Omental fat pad (tissue), 4 donors: ENCODE data around the gene TXNDC16. TPM values are rescaled to one million over a fixed set of nuclear protein-coding genes. Genes with fewer than 3 reads are reported as not detected.
"Not testable (repeated sequence)": the region's sequence is repeated elsewhere in the genome, so short reads cannot be mapped to it uniquely, and the experiment has no call there.

Experiments used
- ATAC-seq: fragments of 150-250 bp; one replicate; pipeline ENCODE4 v1.9.1; 2016; ENCODE audit warnings: mild to moderate bottlenecking, moderate library complexity; ENCODE audit not compliant: low FRiP score
- DNase-seq: peaks from one replicate; pipeline ENCODE4 v3.0.0-alpha.2; 2019; ENCODE audit warnings: low spot score
- CTCF ChIP-seq, 3 donors: fragments of 450-650 bp; IDR thresholded peaks; one replicate each; pipeline ENCODE4 v1.5.1; 2016 to 2017; ENCODE audit warnings: antibody characterized with exemption in 3 of 3, mild to moderate bottlenecking in 3 of 3, moderate library complexity in 2 of 3
- total RNA-seq, 4 donors: library from RNA; depleted of rRNA; stranded (reverse); fragments of >200 nt; gene quantifications; one replicate each; pipeline ENCODE4 v1.1.0, GENCODE V29; 2016

Gene TXNDC16
- total RNA-seq, 4 donors from 2014 or later: 5.2 to 9.5 (median 6.7) TPM

DNA sequence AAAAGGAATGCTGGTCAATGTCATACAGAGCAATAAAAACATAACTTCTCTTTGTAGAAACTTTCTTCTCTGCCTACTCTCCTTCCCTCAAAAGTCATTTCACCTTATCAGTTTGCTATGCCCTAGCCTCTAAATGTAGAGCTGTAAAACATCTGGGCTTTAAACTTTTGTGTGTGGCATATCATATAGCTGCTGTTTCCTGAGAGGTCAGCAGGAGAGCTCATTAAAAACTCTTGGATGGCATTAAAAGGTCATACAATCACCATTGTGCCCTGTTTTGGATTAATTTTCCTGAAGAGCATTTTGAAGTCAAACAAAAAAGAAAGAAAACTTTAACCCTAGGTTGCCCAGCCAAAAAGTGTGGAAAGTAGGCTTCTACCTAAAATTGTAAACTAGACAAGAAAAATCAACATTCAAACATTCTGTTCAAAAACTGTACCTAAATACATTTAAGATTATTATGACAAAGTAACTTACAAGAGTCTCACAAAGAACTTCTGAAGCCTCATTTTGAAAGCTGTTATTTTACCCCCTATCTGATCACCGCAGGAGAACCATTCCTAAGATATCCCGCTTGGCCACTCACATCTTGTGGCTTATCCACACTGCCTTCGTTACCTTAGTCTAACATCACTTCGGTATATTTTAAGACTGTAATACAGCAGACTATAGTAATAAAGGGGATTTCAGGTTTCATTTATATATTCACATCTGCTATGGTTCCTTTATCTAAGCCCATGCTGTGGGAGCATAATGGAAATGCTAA lies 38.1 kb downstream of the TXNDC16 start:
- ATAC-seq: no peak
- no peak for TF ChIP-seq CTCF (IDR thresholded peaks at IDR 0.05)
- no peak for DNase-seq

GRCh38 chr14:52513249-52513648 lies 39.1 kb downstream of the TXNDC16 start:
- no peak for TF ChIP-seq CTCF (IDR thresholded peaks at IDR 0.05)
- no peak for ATAC-seq
- DNase-seq: no peak

DNA sequence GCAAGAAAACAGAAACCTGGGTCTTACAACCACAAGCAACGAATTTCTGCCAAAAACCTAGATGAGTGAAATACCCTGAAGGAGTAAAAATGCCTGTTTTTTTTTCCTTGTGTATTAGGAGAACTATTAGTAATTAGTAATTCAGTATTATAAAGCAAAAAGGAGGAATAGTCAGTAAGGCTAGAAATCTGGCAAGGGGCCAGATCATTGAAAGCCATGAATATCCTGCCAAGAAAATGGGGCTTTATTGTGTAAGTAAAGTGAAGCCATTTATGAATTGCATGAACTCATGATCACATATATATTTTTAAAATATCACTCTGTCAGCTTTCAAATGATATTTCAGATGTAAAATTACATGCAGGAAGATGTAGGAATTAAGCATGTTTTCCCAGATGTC lies 57.9 kb downstream of the TXNDC16 start:
- ATAC-seq: no peak
- no peak for TF ChIP-seq CTCF (IDR thresholded peaks at IDR 0.05)
- DNase-seq: no peak

DNA sequence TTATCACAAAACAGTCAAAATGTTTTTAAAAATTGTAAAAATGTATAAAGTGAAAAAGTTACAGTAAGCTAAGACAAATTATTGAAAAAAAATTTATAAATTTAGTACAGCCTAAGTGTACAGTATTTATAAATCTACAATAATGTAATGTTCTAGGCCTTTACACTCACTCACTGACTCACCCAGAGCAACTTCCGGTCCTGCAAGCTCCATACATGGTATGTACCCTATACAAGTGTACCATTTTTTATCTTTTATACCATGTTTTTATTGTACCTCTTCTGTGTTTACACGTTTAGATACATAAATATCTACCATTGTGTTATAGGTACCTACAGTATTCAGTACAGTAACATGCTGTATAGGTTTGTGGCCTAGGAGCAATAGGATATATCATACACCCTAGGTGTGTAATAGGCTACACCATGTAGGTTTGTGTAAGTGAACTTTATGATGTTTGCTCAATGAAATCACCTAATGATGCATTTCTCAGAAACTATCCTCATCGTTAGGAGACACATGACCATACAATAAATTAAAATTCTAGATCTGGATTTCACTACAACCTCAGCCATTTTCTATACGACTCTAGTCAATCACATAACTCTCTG lies 66.8 kb downstream of the TXNDC16 start:
- no peak for DNase-seq
- no peak for ATAC-seq
- no peak for TF ChIP-seq CTCF (IDR thresholded peaks at IDR 0.05)

DNA sequence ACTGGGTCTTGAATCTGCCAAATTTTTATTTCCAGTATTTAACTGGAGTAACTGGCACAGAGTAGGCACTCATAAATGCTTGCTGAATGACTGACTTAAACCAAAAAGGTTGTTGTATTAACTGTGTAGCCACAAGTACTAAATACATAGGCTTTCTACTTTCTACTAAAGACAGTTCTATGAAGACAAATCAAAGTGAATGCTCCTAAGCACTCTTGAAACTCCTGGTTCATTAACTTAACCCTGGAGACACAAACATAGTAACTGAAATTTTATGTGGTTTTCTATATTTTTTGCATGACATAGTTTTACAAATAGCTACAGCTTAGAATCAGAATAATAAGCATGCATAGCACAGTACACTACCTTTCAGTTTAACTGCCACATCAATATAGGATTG lies 70.4 kb downstream of the TXNDC16 start:
- no peak for TF ChIP-seq CTCF (IDR thresholded peaks at IDR 0.05)
- ATAC-seq (no peak), DNase-seq (no peak)

DNA sequence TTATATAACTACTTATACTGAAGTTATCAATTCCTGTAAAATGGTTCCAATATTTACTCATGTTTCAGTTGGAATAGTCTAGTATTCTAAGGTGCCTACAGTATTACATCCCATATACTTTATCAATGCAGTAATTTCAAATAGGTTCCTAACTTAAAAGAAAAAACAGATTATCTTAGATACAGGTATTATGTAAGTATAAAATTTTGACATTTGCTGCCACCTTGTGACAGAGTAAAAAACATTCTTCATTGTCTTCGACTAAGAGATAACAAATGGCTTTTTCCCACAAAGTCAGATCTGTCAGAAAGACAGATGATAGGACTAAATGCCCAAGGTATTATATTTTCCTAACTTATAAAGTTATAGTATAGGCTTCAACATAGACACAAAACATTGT lies 78.7 kb downstream of the TXNDC16 start:
- no peak for TF ChIP-seq CTCF (IDR thresholded peaks at IDR 0.05)
- ATAC-seq (no peak), DNase-seq (no peak)

- TF ChIP-seq CTCF (IDR thresholded peaks at IDR 0.05): no peak
- ATAC-seq (no peak), DNase-seq (no peak)
These were observed 79.6 kb downstream of the TXNDC16 start for GRCh38 chr14:52472728-52473127.

DNA sequence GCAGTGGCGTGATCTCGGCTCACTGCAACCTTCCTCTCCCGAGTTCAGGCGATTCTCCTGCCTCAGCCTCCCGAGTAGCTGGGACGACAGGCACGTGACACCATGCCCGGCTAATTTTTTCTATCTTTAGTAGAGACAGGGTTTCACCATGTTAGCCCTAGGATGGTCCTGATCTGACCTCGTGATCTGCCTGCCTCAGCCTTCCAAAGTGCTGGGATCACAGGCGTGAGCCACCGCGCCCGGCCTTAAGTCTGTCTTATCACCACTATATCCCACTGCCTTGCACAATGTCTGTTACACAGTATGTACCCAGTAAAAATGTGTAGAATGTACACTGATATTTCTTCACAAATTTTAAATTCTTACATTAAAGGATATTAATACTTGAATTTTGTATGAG lies 80.1 kb downstream of the TXNDC16 start:
- not testable (repeated sequence) for DNase-seq, ATAC-seq
